Loucy (cell line): ENCODE results near the gene MYH14.

Experiments used
- EZH2phosphoT487 ChIP-seq: fragments of 200-600 bp; IDR thresholded peaks from 2 replicates; pipeline ENCODE4 v1.6.1; 2018; ENCODE audit warnings: antibody characterized with exemption, mild to moderate bottlenecking, moderate library complexity, borderline replicate concordance
- TF ChIP-seq, protein P1 (sequence below): fragments of 200-600 bp; sonication (generic); conservative IDR thresholded peaks from 2 replicates; pipeline ENCODE4 v1.5.1; 2014; ENCODE audit warnings: mild to moderate bottlenecking, antibody characterized with exemption, low read length

DNA sequence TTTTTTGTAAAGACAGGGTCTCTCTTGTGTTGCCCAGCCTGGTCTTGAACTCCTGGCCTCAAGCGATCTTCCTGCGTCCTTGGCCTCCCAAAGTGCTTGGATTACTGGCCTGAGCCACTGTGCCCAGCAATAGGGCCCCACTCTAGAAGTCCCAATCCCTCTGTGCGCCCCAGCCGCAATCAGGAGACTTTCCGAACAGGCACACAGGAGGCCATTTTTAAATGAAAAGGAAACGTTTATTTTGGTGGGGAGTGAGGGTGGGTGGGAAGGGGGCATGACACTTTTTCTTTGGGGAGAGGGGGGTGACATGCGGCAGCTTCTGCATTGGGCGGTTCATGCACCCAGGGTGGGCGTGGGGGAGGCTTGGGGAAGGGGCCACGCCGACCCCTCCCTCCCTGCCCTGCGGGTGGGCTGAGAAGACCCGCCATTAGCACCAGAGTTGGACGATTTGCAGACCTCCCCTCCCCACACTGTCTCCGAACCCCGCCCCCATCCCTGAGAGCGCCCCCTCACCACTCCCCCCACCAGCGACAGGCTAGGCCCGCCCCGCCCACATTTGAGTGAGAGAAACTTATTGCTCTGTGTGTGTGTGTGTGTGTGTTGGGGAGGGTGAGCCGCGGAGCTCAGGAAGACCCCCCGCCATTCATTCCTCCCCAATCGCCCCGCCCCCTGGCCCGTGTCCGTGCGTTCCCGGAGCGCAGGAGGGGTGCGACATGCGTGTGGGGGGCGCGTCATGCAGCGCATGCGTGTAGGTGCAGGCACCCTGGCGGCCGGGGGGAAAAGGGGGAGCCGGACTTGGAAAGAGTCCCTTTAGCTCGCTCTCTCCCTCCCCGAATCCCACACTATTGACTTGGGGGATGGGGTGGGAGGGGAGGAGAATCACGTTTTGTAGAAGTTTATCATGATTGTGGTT is 108.6 kb downstream of the MYH14 start:
- TF ChIP-seq, protein P1, sequence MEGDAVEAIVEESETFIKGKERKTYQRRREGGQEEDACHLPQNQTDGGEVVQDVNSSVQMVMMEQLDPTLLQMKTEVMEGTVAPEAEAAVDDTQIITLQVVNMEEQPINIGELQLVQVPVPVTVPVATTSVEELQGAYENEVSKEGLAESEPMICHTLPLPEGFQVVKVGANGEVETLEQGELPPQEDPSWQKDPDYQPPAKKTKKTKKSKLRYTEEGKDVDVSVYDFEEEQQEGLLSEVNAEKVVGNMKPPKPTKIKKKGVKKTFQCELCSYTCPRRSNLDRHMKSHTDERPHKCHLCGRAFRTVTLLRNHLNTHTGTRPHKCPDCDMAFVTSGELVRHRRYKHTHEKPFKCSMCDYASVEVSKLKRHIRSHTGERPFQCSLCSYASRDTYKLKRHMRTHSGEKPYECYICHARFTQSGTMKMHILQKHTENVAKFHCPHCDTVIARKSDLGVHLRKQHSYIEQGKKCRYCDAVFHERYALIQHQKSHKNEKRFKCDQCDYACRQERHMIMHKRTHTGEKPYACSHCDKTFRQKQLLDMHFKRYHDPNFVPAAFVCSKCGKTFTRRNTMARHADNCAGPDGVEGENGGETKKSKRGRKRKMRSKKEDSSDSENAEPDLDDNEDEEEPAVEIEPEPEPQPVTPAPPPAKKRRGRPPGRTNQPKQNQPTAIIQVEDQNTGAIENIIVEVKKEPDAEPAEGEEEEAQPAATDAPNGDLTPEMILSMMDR, result no peak
- TF ChIP-seq EZH2phosphoT487, result no peak
